ENCODE measurements around the gene XIRP1.

The XIRP1 gene

GRCh38 chr3:39185959-39186691 lies 6.3 kb downstream of the XIRP1 start:
- Histone ChIP-seq H3K9me3 (replicated peaks in 1 of 11) (no peaks in the 10 kb centered on the region), H3K9ac (no peak overlapping the region)

GRCh38 chr3:39185326-39185958 lies 7.0 kb downstream of the XIRP1 start:
- no peaks in the 10 kb centered on the region for H3K9me3 ChIP-seq (replicated peaks in 1 of 11)
- H3K4me3 ChIP-seq, result no peak overlapping the region
- TF ChIP-seq Cebpa-rat (IDR thresholded peaks at IDR 0.05), result no peak
- H3K27me3 ChIP-seq, result no peaks in the 10 kb centered on the region
- no peaks in the 10 kb centered on the region; a peak in 2 of 22 replicates for H4K20me1 ChIP-seq
- no peak overlapping the region for H3K9ac ChIP-seq
- H3K36me3 ChIP-seq, result no peaks in the 10 kb centered on the region
- no peak overlapping the region for H3K4me2 ChIP-seq
- H3K4me1 ChIP-seq, result peaks cover 12 to 56% (median 40%) of the 10 kb centered on the region in 10 experiments
- H3K27ac ChIP-seq, result no peak overlapping the region

More at GRCh38 chr3:39185959-39186691, 6.3 kb downstream of the XIRP1 start:
- Histone ChIP-seq H4K20me1 (no peaks in the 10 kb centered on the region; a peak in 1 of 22 replicates), H3K27me3 (no peaks in the 10 kb centered on the region), H3K36me3 (no peaks in the 10 kb centered on the region), H3K4me1 (peaks cover 17 to 57% (median 42%) of the 10 kb centered on the region in 10 experiments), H3K4me3 (no peak overlapping the region), H3K4me2 (no peak overlapping the region), H3K27ac (no peak overlapping the region)
- no peak for TF ChIP-seq Cebpa-rat (IDR thresholded peaks at IDR 0.05)

- H3K9ac ChIP-seq, result no peak overlapping the region
- no peaks in the 10 kb centered on the region for H3K27me3 ChIP-seq
- no peaks in the 10 kb centered on the region; a peak in 2 of 22 replicates for H4K20me1 ChIP-seq
- H3K36me3 ChIP-seq, result no peaks in the 10 kb centered on the region
- no peak overlapping the region for H3K4me3 ChIP-seq
- H3K27ac ChIP-seq, result no peak overlapping the region
- no peaks in the 10 kb centered on the region for H3K9me3 ChIP-seq (replicated peaks in 1 of 11)
- H3K4me1 ChIP-seq, result peaks cover 12 to 56% (median 40%) of the 10 kb centered on the region in 10 experiments
- TF ChIP-seq Cebpa-rat (IDR thresholded peaks at IDR 0.05), result no peak
- peak overlapping the region in 3 of 11 experiments; percentile 6 to 63 (median 59); a peak in 1 of 22 replicates for H3K4me2 ChIP-seq
Measured at GRCh38 chr3:39184968-39185285, 7.5 kb downstream of the XIRP1 start.

- Histone ChIP-seq H4K20me1 (no peaks in the 10 kb centered on the region; a peak in 2 of 22 replicates), H3K27me3 (no peaks in the 10 kb centered on the region), H3K9ac (no peak overlapping the region), H3K36me3 (no peaks in the 10 kb centered on the region), H3K27ac (no peak overlapping the region), H3K4me1 (peaks cover 13 to 59% (median 41%) of the 10 kb centered on the region in 10 experiments), H3K4me2 (peak overlapping the region in 9 of 11 experiments; percentile 3 to 63 (median 48); a peak in 15 of 22 replicates), H3K4me3 (no peak overlapping the region), H3K9me3 (replicated peaks in 1 of 11) (no peaks in the 10 kb centered on the region)
- no peak for TF ChIP-seq Cebpa-rat (IDR thresholded peaks at IDR 0.05)
Measured at GRCh38 chr3:39184081-39184967, 8.1 kb downstream of the XIRP1 start.

- no peaks in the 10 kb centered on the region for H3K27me3 ChIP-seq
- H4K20me1 ChIP-seq, result no peaks in the 10 kb centered on the region; a peak in 2 of 22 replicates
- H3K4me3 ChIP-seq, result no peak overlapping the region
- no peaks in the 10 kb centered on the region for H3K9me3 ChIP-seq (replicated peaks in 1 of 11)
- H3K4me2 ChIP-seq, result peak overlapping the region in 9 of 11 experiments; percentile 3 to 63 (median 48); a peak in 14 of 22 replicates
- H3K27ac ChIP-seq, result no peak overlapping the region; a peak in 1 of 22 replicates
- no peak for TF ChIP-seq Cebpa-rat (IDR thresholded peaks at IDR 0.05)
- no peak overlapping the region for H3K9ac ChIP-seq
- H3K36me3 ChIP-seq, result no peaks in the 10 kb centered on the region
- peaks cover 21 to 68% (median 50%) of the 10 kb centered on the region in 10 experiments for H3K4me1 ChIP-seq
Measured at GRCh38 chr3:39183211-39184080, 8.9 kb downstream of the XIRP1 start.

GRCh38 chr3:39181408-39182335 lies 10.7 kb downstream of the XIRP1 start:
- Histone ChIP-seq H3K9ac (peak overlapping the region in 4 of 11 experiments; percentile 39 to 61 (median 48); a peak in 2 of 22 replicates), H3K27ac (peak overlapping the region in 1 of 11 experiments; percentile 62; a peak in 1 of 22 replicates), H3K4me2 (peak overlapping the region; percentile 89 to 100 (median 97)), H3K9me3 (replicated peaks in 1 of 11) (no peaks in the 10 kb centered on the region), H3K4me3 (peak overlapping the region in 6 of 10 experiments; percentile 51 to 68 (median 58); a peak in 9 of 20 replicates), H3K27me3 (no peaks in the 10 kb centered on the region), H3K4me1 (peaks cover 34 to 71% (median 57%) of the 10 kb centered on the region in 10 experiments), H3K36me3 (no peaks in the 10 kb centered on the region), H4K20me1 (no peaks in the 10 kb centered on the region; a peak in 2 of 22 replicates)
- TF ChIP-seq Cebpa-rat (IDR thresholded peaks at IDR 0.05), result no peak

GRCh38 chr3:39180546-39181346 lies 11.6 kb downstream of the XIRP1 start:
- peak overlapping the region; percentile 89 to 100 (median 97) for H3K4me2 ChIP-seq
- peak overlapping the region in 3 of 11 experiments; percentile 5 to 62 (median 23); a peak in 5 of 22 replicates for H3K27ac ChIP-seq
- H3K36me3 ChIP-seq, result no peaks in the 10 kb centered on the region
- H3K9ac ChIP-seq, result peak overlapping the region; percentile 39 to 67 (median 53); a peak in 20 of 22 replicates
- TF ChIP-seq Cebpa-rat (IDR thresholded peaks at IDR 0.05), result no peak
- H3K27me3 ChIP-seq, result no peaks in the 10 kb centered on the region
- H3K4me3 ChIP-seq, result peak overlapping the region; percentile 40 to 68 (median 58)
- H3K4me1 ChIP-seq, result peaks cover 43 to 71% (median 61%) of the 10 kb centered on the region in 10 experiments
- H4K20me1 ChIP-seq, result no peaks in the 10 kb centered on the region; a peak in 2 of 22 replicates
- H3K9me3 ChIP-seq (replicated peaks in 1 of 11), result no peaks in the 10 kb centered on the region

All from BLaER1 treated with 17β-estradiol and CSF1 and Interleukin-3, amounts not matched to agents 10 nM and 100 nM (cell line).